A549 (cell line): ENCODE results near the gene CASP1.

Source experiments
- BCL3 ChIP-seq: fragments of >200 bp; sonication (Bioruptor Twin); formaldehyde crosslinking; IDR thresholded peaks from 3 replicates; pipeline ENCODE4 v1.6.1; 2016
- CTCF ChIP-seq: fragments of >200 bp; sonication (Bioruptor Twin); formaldehyde crosslinking; IDR thresholded peaks from 3 replicates; pipeline ENCODE4 v1.5.1; 2016
- JUNB ChIP-seq: fragments of >200 bp; sonication (Bioruptor Twin); formaldehyde crosslinking; IDR thresholded peaks from 2 replicates; pipeline ENCODE4 v1.6.1; 2016
- MAZ ChIP-seq: fragments of 150-350 bp; IDR thresholded peaks from 2 replicates; pipeline ENCODE4 v1.6.1; 2014; ENCODE audit warnings: antibody characterized with exemption, low read depth, low read length, borderline replicate concordance
- NR3C1 ChIP-seq: fragments of >200 bp; sonication (Bioruptor Twin); formaldehyde crosslinking; IDR thresholded peaks from 3 replicates; pipeline ENCODE4 v1.6.1; 2017

- TF ChIP-seq CTCF (no peak), JUNB (no peak), MAZ (no peak), NR3C1 (no peak), BCL3 (no peak)
Measured at GRCh38 chr11:105007463-105007862, 27.5 kb downstream of the CASP1 start.
